HG03159 (cell line): ENCODE results near the gene DENND2A.
"Not testable (repeated sequence)": the region's sequence is repeated elsewhere in the genome, so short reads cannot be mapped to it uniquely, and the experiment has no call there.

ENCODE experiments used
- ATAC-seq: cut with Tn5 transposase; IDR thresholded peaks from one replicate; pipeline ENCODE4 v1.9.1; 2021; ENCODE audit warnings: mild to moderate bottlenecking, moderate library complexity; ENCODE audit not compliant: unreplicated experiment

The DENND2A gene

GRCh38 chr7:140623980-140624379 is 16.6 kb downstream of the DENND2A start:
- no peak for ATAC-seq

GRCh38 chr7:140621401-140622021 is 19.1 kb downstream of the DENND2A start:
- ATAC-seq, result peak; percentile 58

DNA sequence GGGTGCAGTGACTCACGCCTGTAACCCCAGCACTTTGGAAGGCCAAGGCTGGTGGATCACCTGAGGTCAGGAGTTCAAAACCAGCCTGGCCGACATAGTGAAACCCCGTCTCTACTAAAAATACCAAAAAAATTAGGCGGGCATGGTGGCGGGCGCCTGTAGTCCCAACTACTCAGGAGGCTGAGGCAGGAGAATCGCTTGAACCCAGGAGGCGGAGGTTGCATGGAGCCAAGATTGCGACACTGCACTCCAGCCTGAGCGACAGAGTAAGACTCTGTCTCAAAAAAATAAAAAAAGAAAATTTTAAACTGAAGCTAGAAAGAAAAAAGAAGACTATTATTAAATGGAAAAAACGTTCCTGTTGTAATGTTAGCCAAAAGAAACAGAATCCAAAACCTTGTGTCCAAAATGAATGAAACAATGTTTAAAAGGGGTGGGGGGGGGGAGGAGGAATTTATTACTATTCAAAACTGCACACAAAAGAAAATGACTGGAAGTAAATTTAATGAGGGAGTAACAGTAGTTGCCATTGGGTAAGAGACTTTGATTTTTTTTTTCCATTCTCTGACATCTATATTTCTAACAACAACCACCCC is 20.6 kb downstream of the DENND2A start:
- ATAC-seq, result not testable (repeated sequence)

- no peak for ATAC-seq
Measured at GRCh38 chr7:140619176-140619575, 21.4 kb downstream of the DENND2A start.

DNA sequence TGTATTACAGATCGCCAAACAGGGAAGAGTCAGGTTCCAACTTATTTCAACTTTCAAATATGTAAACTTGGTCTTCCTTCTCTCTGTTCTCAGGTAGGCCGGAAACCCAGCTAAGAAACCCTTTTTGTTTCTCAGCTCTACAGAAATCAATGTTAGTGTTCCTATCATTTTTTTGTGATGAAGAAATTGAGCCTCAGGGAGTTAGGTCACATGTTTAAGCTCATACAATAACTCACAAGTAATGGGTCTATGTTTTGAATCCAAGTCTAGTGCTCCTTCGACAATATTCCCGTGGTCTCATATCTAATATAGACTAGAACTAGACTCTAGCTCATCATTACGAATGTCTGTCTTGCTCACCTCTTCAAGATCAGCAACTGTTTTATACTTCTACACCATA is 22.3 kb downstream of the DENND2A start:
- no peak for ATAC-seq

- no peak for ATAC-seq
Measured at GRCh38 chr7:140617081-140617480, 23.5 kb downstream of the DENND2A start.

- ATAC-seq, result no peak
Measured at GRCh38 chr7:140616328-140616727, 24.3 kb downstream of the DENND2A start.

- no peak for ATAC-seq
Measured at GRCh38 chr7:140611641-140612040, 29.0 kb downstream of the DENND2A start.

GRCh38 chr7:140610204-140611165 is 30.1 kb downstream of the DENND2A start:
- no peak for ATAC-seq

DNA sequence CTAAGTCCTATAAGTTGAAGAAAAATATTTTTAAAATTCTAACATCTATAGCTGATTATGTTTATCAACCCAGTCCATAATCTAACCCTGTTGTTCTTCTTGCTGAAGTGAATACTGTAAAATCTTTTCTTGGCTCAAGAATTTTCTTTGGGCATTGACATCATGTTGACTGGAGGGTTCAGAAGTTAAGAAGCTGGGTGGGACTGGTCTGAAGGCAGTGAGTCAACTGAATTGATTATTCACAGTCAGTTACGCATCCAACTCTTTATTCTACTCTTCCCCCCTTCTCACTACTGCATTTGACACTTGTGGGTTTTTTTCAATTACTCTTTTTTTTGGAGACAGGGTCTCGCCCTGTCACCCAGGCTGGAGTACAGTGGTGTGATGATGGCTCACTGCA is 31.0 kb downstream of the DENND2A start:
- ATAC-seq, result no peak

DNA sequence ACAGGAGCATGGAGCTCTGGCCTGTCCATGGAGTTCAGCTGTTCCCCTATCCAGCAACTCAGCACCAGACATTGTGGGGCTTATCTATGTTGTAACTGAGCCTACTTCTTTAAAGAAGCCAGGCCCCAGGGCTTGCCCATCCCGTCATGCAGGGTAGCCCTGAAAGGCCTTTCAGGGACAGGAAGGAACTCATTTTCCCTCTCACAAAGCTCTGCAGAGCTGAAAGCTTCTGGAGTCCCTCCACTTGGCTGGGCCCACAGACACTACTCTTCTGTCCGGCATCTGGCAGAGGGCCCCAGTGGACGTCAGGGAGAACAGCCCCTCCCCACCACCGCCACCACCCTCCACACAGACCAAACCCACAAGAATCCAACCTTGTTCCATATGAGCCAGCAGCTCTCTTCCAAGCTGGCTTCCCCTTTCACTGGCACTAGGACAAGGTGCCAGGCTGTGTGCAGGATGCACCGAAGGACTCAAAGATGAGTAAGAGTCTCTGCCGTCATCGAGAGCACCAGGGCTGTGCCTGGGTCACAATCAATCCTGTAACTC is 33.1 kb downstream of the DENND2A start:
- ATAC-seq, result no peak

- ATAC-seq, result no peak
Measured at GRCh38 chr7:140605337-140605736, 35.3 kb downstream of the DENND2A start.

GRCh38 chr7:140604760-140605159 is 35.9 kb downstream of the DENND2A start:
- no peak for ATAC-seq

DNA sequence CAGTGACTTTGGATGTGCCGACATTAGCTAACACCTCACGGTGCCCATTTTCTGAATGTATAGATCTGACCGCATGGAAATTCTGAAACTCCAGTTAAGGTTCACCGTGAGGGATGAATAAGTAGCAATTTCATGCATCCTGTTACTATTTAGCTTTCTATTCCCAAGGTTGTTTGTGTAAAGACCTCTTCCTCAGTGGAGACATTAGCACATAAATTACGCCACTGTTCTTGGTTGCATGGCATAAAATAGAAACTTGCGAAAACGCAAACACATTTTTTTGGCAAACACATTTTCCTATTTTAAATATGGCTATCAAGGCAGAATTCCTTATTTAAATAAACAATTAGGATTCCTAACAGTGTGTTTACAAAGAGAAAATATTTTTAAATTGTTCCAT is 36.5 kb downstream of the DENND2A start:
- ATAC-seq, result no peak

- ATAC-seq, result no peak
Measured at GRCh38 chr7:140601566-140602174, 38.9 kb downstream of the DENND2A start.

GRCh38 chr7:140600341-140600740 is 40.3 kb downstream of the DENND2A start:
- ATAC-seq, result no peak

DNA sequence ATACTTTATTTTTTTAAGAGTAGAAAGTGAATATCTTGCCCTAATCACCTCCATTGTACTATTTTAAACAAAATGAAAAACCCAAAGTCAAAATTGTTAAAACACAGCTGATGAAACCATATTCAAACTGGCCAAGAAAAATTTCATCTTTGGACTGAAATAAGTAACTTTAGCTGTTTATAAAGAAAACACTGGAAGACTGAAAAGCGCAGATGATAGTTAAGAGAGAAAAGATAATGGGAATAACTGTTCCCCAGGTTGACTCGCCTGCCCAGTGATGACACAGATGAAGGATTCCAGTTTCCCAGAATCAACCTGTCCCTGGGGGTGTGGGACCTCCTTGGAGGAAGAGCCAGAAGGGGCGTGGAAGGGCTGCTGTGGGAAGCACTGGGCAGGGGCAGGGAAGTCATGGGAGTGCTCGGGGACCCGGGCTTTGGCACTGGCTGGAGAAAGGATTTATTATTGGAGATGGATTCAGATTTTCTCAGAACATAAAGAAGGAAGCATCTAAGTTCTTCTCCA is 43.1 kb downstream of the DENND2A start:
- no peak for ATAC-seq

DNA sequence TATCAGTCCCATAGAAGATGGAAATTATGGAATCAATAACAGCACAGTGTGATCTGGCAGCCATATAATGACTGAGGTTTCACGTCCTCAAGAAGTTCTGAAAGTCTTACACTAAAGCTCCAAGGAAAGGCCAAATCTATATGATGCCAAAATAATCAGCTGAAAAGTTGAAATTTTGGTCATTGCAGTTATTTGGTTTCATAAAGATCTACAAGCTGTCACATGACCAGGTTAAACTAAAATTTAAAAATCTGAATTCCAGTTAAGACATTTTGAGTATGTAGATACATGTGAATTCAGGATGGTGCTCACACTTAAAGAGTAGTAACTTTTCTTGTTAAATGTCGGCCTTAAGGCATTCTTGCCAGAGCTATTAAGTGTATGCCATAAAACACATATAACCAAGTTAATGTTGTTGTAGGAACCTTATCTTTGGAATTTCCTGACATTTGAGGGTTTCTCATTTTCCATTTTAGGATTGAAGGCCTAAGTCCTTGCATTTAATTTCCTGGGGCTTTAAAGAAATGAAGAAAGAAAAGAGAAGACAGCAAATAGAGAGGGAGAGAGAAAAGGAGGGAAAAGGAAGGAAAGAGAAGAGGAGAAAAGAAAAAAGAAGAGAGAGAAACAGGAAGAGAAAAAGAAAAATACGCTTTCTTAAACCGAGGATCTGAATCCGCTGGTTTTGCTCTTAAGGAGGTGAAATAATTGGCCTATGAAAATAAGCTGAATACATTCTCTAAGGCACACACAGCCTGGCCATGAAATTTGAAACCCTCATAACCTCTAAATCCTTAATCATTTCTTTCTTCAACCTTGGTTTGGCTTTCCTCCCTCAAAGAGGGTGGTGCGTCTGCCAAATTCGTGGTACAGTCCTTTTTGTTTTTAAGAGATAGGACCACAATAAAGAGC is 43.8 kb downstream of the DENND2A start:
- ATAC-seq, result no peak

- ATAC-seq, result no peak
Measured at GRCh38 chr7:140595468-140596092, 45.0 kb downstream of the DENND2A start.
